Trophoblast cell (in vitro differentiated cells and primary cell): Measurements from ENCODE around the gene MAGI1.

ENCODE experiments used
- DNase-seq, 2 donors: peaks; one replicate each; pipeline ENCODE4 v3.0.0-alpha.2; 2016
- H2AFZ ChIP-seq: 2 replicates; pipeline ENCODE4 v1.6.1; 2013; ENCODE audit warnings: low read length, moderate library complexity, mild to moderate bottlenecking; ENCODE audit not compliant: insufficient read depth, poor library complexity
- H2AK5ac ChIP-seq: 2 replicates; pipeline ENCODE4 v1.6.1; 2013; ENCODE audit warnings: mild to moderate bottlenecking, low read length
- H2BK120ac ChIP-seq: 2 replicates; pipeline ENCODE4 v1.6.1; 2013; ENCODE audit warnings: low read length, mild to moderate bottlenecking, moderate library complexity; ENCODE audit not compliant: insufficient read depth, poor library complexity
- H2BK12ac ChIP-seq: 2 replicates; pipeline ENCODE4 v1.6.1; 2013; ENCODE audit warnings: mild to moderate bottlenecking, low read length, moderate library complexity
- H2BK5ac ChIP-seq: 2 replicates; pipeline ENCODE4 v1.6.1; 2013; ENCODE audit warnings: low read length, low read depth, moderate library complexity, mild to moderate bottlenecking; ENCODE audit not compliant: poor library complexity
- H3K14ac ChIP-seq: 2 replicates; pipeline ENCODE4 v1.6.1; 2013; ENCODE audit warnings: mild to moderate bottlenecking, low read length
- H3K18ac ChIP-seq: 2 replicates; pipeline ENCODE4 v1.6.1; 2013; ENCODE audit warnings: mild to moderate bottlenecking, low read length
- H3K23ac ChIP-seq: 2 replicates; pipeline ENCODE4 v1.6.1; 2013; ENCODE audit warnings: low read length
- H3K27ac ChIP-seq: 2 replicates; pipeline ENCODE4 v1.5.1; 2013; ENCODE audit warnings: low read depth, mild to moderate bottlenecking, inconsistent platforms, low read length, moderate library complexity
- H3K27me3 ChIP-seq: 2 replicates; pipeline ENCODE4 v1.6.1; 2013; ENCODE audit warnings: inconsistent platforms, mild to moderate bottlenecking, low read length, moderate library complexity; ENCODE audit not compliant: insufficient read depth
- H3K36me3 ChIP-seq, 2 experiments: 1 replicate in 1 of 2; 2 replicates in 1 of 2; pipeline ENCODE4 v1.6.1; 2013; ENCODE audit warnings: low read length in 2 of 2, mild to moderate bottlenecking in 2 of 2, moderate library complexity in 1 of 2; ENCODE audit not compliant: insufficient read depth in 2 of 2, control insufficient read depth in 1 of 2
- H3K4ac ChIP-seq: 2 replicates; pipeline ENCODE4 v1.6.1; 2013; ENCODE audit warnings: low read depth, mild to moderate bottlenecking, low read length, moderate library complexity
- H3K4me1 ChIP-seq, 2 experiments: 1 replicate in 1 of 2; 2 replicates in 1 of 2; pipeline ENCODE4 v1.6.1; 2013; ENCODE audit warnings: low read length in 2 of 2, mild to moderate bottlenecking in 2 of 2, moderate library complexity in 1 of 2; ENCODE audit not compliant: insufficient read depth in 2 of 2, control insufficient read depth in 1 of 2
- H3K4me2 ChIP-seq: 2 replicates; pipeline ENCODE4 v1.6.1; 2013; ENCODE audit warnings: inconsistent platforms, mild to moderate bottlenecking, low read length, moderate library complexity
- H3K4me3 ChIP-seq: 2 replicates; pipeline ENCODE4 v1.5.1; 2013; ENCODE audit warnings: mild to moderate bottlenecking, low read depth, low read length, inconsistent platforms
- H3K79me1 ChIP-seq: one replicate; pipeline ENCODE4 v1.6.1; 2013; ENCODE audit warnings: low read length
- H3K79me2 ChIP-seq: 2 replicates; pipeline ENCODE4 v1.6.1; 2013; ENCODE audit warnings: low read length, mild to moderate bottlenecking; ENCODE audit not compliant: control insufficient read depth, insufficient read depth, poor library complexity
- H3K9ac ChIP-seq: 2 replicates; pipeline ENCODE4 v1.6.1; 2013; ENCODE audit warnings: mild to moderate bottlenecking, low read length
- H3K9me3 ChIP-seq: 2 replicates; pipeline ENCODE4 v1.6.1; 2013; ENCODE audit warnings: low read depth, mild to moderate bottlenecking, control low read depth, inconsistent platforms, low read length; ENCODE audit not compliant: insufficient read depth
- H4K12ac ChIP-seq: 2 replicates; pipeline ENCODE4 v1.6.1; 2013; ENCODE audit warnings: low read depth, mild to moderate bottlenecking, low read length, moderate library complexity
- H4K8ac ChIP-seq: 2 replicates; pipeline ENCODE4 v1.6.1; 2013; ENCODE audit warnings: low read depth, mild to moderate bottlenecking, low read length, moderate library complexity
- H4K91ac ChIP-seq: one replicate; pipeline ENCODE4 v1.6.1; 2013; ENCODE audit warnings: low read depth, mild to moderate bottlenecking, low read length, moderate library complexity
- WGBS: extraction: QIAGEN DNeasy Blood & Tissue Kit; methylation state at CpG from one replicate; pipeline ENCODE4 v1.1.7; 2013; ENCODE audit warnings: missing lambda C conversion rate; ENCODE audit not compliant: insufficient read length, insufficient coverage; ENCODE audit errors: extremely low coverage; 5-methylcytosine and 5-hydroxymethylcytosine counted together

The MAGI1 gene

DNA sequence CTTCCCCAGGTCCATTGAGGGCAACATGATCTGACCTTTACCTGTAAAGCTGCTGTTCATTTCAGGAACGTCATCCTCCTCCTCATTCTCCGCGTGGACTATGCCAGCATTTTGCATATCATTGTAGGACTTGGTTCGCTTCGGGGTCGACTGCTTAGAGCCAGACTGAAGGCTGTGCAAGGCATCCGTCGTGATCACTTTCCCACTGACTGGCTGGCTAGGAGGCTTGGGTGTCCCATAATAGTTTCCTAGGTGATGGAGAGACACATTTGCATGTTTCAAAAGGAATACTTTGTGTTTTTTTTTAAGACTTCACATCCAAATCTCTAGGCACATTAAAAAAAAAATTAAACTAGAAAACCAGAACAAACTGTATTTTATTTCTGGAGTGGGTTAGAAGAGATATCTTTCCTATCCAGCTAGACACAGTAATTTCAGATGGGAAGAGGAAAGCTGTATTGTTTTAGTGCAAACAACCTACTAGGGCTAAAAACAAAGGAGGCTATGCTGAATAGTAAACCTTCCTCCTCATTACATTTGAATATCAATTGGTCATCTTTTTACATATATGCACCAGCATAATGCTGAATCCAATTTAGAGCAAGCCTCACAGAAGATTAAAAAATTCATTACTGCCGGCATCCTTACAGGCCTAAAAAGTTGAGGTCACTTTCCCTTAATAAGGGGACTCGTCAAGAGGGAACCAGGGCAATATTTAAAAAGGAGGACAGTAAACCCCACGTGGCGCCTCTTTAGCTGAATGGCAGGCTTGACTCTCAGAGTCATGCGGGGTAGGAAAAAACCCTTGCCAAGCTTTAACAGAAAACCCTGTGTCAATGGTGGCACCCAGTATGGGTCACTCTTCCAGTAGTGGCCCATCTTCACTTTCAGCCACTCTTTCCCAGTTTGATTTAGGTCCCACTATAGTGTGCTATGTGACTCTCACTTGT lies 559.9 kb downstream of the MAGI1 start:
- Histone ChIP-seq H4K91ac (no peak overlapping the region), H3K9me3 (no peaks in the 10 kb centered on the region), H3K18ac (no peak overlapping the region), H3K4me1 (peaks cover 5 to 8% of the 10 kb centered on the region in 2 experiments), H4K8ac (no peak overlapping the region), H3K79me2 (no peaks in the 10 kb centered on the region), H4K12ac (no peak overlapping the region), H2BK12ac (no peak overlapping the region), H3K36me3 (peaks cover 0 to 2% of the 10 kb centered on the region in 2 experiments), H3K14ac (no peak overlapping the region), H2BK5ac (no peak overlapping the region), H2AK5ac (no peak overlapping the region), H3K79me1 (no peaks in the 10 kb centered on the region), H3K4ac (no peak overlapping the region), H3K27me3 (no peaks in the 10 kb centered on the region), H3K23ac (no peak overlapping the region), H3K4me3 (no peak overlapping the region), H3K9ac (no peak overlapping the region), H3K4me2 (no peak overlapping the region), H2AFZ (no peak overlapping the region), H2BK120ac (no peak overlapping the region), H3K27ac (no peak overlapping the region)
- DNase-seq: no peak
- no CpG with 5 or more reads among the region's 13 CpGs for WGBS

DNA sequence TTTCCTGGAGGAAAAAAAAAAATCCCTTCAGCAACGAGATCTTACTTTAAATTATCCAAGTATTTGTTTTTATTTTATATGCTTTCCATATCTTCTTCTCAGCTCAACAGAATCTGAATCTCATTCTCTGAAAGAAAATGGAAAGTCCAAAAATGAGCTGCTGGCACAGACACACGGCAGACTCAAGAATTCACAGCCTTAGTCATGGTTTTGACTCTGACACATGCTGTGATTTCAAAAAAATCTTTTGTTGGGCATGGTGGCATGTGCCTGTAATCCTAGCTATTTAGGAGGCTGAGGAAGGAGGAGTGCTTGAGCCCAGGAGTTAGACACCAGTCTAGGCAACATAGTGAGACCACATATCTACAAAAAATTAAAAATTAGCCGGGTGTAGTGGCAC lies 565.0 kb downstream of the MAGI1 start:
- peaks cover 0 to 2% of the 10 kb centered on the region in 2 experiments for H3K36me3 ChIP-seq
- no peaks in the 10 kb centered on the region for H3K27me3 ChIP-seq
- H3K4me1 ChIP-seq: no peaks in the 10 kb centered on the region
- H2AK5ac ChIP-seq: no peak overlapping the region
- no peaks in the 10 kb centered on the region for H3K79me2 ChIP-seq
- H2BK120ac ChIP-seq: no peak overlapping the region
- H2AFZ ChIP-seq: no peak overlapping the region
- H3K9me3 ChIP-seq: no peaks in the 10 kb centered on the region
- H3K4ac ChIP-seq: no peak overlapping the region
- no peak overlapping the region for H3K4me2 ChIP-seq
- no peak overlapping the region for H3K27ac ChIP-seq
- no CpG with 5 or more reads among the region's 3 CpGs for WGBS
- no peak overlapping the region for H4K12ac ChIP-seq
- H3K4me3 ChIP-seq: no peak overlapping the region
- peak in 1 of 2 donors; percentile 18 for DNase-seq
- H3K9ac ChIP-seq: no peak overlapping the region
- H3K14ac ChIP-seq: no peak overlapping the region
- H3K79me1 ChIP-seq: no peaks in the 10 kb centered on the region
- no peak overlapping the region for H4K91ac ChIP-seq
- no peak overlapping the region for H2BK5ac ChIP-seq
- no peak overlapping the region for H2BK12ac ChIP-seq
- no peak overlapping the region for H3K23ac ChIP-seq
- H3K18ac ChIP-seq: no peak overlapping the region
- no peak overlapping the region for H4K8ac ChIP-seq

DNA sequence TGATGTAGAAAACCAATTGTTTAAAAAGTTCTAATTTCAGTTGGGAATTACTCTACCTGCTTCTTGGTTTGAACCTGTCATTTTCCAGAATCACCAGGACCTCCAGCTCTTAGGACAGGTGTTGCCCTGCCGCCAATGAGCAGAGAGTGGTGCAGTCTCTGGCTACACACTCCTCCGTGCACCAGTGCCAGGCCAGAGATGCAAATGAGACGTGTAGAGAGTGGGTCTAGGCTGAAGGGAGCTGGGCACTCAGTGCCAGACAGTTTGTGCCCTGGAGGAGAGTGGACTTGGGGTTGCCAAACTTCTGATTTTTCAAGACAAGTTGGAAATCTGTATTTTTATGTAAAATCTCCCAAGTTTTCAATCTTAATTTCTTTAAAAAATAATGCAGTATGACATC lies 566.2 kb downstream of the MAGI1 start:
- no peak overlapping the region for H3K4me2 ChIP-seq
- no peak overlapping the region for H4K8ac ChIP-seq
- H3K27ac ChIP-seq: no peak overlapping the region
- no peak overlapping the region for H3K4ac ChIP-seq
- H3K27me3 ChIP-seq: no peaks in the 10 kb centered on the region
- H3K9me3 ChIP-seq: no peaks in the 10 kb centered on the region
- no peak overlapping the region for H3K14ac ChIP-seq
- no peak overlapping the region for H2AFZ ChIP-seq
- H3K4me1 ChIP-seq: no peaks in the 10 kb centered on the region
- H3K79me2 ChIP-seq: no peaks in the 10 kb centered on the region
- no peak overlapping the region for H2AK5ac ChIP-seq
- no peak overlapping the region for H3K18ac ChIP-seq
- no peaks in the 10 kb centered on the region for H3K79me1 ChIP-seq
- H3K4me3 ChIP-seq: no peak overlapping the region
- H3K9ac ChIP-seq: no peak overlapping the region
- no CpG with 5 or more reads among the region's 3 CpGs for WGBS
- H2BK120ac ChIP-seq: no peak overlapping the region
- no peak overlapping the region for H4K91ac ChIP-seq
- H3K23ac ChIP-seq: no peak overlapping the region
- H4K12ac ChIP-seq: no peak overlapping the region
- H2BK5ac ChIP-seq: no peak overlapping the region
- peaks cover 0 to 2% of the 10 kb centered on the region in 2 experiments for H3K36me3 ChIP-seq
- H2BK12ac ChIP-seq: no peak overlapping the region
- DNase-seq: no peak

DNA sequence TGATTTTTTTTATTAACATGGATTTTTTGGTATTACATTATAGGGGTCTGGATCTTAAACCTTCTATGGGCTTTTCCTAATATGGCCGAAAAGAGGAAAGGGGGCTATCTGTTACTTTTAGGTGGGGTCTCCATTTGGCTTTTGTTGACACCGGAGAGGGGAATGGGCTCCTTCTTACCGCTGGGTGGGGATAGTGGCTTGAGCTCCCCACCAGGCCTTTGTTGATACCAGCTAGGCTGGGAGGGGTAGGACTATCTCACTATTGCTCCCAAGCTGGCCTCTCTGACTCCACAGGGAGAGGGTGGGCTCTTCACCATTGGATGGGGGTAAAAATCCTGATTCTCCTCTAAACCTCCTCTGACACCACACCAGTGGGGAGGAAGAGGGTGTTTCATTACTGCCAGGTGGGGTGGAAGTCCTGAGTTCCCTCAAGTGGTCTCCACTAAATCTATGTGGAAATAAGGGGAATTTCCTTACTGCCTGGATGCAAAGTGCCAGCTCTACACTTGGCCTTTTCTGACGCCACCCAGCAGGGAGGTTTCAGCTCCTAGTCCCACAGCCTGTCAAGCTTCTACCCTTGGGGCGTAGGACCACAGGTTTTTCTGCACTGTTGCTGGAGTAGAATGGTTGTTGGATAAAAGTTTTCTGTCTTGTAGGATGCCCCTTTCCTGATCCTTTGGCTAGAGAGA lies 572.3 kb downstream of the MAGI1 start:
- Histone ChIP-seq H3K4me3 (no peak overlapping the region), H3K27me3 (no peaks in the 10 kb centered on the region), H4K12ac (no peak overlapping the region), H3K23ac (no peak overlapping the region), H3K27ac (no peak overlapping the region), H3K4me2 (no peak overlapping the region), H2AK5ac (no peak overlapping the region), H3K36me3 (no peaks in the 10 kb centered on the region), H2BK12ac (no peak overlapping the region), H4K91ac (no peak overlapping the region), H3K18ac (no peak overlapping the region), H3K14ac (no peak overlapping the region), H3K4ac (no peak overlapping the region), H2BK5ac (no peak overlapping the region), H3K79me2 (no peaks in the 10 kb centered on the region), H3K79me1 (no peaks in the 10 kb centered on the region), H3K9ac (no peak overlapping the region), H4K8ac (no peak overlapping the region), H2AFZ (no peak overlapping the region), H3K4me1 (no peaks in the 10 kb centered on the region), H2BK120ac (no peak overlapping the region), H3K9me3 (no peaks in the 10 kb centered on the region)
- DNase-seq: no peak
- WGBS: no CpG with 5 or more reads among the region's 5 CpGs
